ENCODE measurements around the gene PAQR6.
A peak's percentile ranks its signal among the peaks of the same experiment; 100 is the strongest.

Gene PAQR6, protein sequence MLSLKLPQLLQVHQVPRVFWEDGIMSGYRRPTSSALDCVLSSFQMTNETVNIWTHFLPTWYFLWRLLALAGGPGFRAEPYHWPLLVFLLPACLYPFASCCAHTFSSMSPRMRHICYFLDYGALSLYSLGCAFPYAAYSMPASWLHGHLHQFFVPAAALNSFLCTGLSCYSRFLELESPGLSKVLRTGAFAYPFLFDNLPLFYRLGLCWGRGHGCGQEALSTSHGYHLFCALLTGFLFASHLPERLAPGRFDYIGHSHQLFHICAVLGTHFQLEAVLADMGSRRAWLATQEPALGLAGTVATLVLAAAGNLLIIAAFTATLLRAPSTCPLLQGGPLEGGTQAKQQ

DNA sequence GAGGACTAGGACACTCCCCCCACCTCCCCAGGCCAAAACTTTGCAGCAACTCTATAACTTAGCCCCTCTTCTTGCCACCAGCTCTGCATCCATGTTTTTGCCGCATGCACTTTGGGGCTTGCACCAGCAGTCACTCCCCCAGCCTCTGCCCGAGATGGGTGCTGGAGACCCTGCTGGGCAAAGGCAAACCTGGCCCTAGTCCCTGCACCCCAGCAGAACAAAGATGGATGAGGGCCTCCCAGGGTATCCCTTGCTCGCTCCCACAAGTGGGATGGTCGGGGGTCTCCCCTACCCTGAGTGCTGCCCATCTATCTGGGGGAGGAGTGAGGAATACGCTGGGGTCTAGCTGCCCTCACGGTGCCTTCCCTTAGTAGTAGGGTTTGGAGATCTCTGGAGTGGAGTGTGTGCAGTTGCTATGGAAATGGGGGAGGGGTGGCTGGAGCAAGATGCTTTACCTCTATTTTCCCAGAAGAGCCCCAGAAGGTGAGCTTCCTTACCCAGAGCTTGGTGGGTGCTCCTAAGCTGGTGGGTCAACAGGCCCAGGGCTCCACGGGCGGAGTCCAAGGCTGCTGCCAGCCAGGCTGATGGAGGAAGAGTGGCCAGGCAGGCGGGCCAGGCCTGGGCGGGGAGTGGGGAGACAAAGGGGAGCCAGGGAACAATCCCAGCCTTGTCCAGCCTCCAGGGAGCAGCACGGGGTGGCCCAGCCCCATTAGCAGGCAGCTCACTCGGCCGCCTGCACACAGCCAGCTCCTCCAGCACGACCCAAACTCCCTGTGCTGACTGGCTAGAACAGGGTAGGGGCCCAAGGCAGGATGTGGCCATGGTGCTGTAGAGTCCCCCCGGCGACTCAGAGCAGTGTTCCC lies at the start of gene PAQR6:
PAQR6 (minus strand) TSS at position 597 of the 863 bp plus-strand sequence. CDS start 1,325 bp downstream, outside the sequence.
- no peak for DNase-seq

DNA sequence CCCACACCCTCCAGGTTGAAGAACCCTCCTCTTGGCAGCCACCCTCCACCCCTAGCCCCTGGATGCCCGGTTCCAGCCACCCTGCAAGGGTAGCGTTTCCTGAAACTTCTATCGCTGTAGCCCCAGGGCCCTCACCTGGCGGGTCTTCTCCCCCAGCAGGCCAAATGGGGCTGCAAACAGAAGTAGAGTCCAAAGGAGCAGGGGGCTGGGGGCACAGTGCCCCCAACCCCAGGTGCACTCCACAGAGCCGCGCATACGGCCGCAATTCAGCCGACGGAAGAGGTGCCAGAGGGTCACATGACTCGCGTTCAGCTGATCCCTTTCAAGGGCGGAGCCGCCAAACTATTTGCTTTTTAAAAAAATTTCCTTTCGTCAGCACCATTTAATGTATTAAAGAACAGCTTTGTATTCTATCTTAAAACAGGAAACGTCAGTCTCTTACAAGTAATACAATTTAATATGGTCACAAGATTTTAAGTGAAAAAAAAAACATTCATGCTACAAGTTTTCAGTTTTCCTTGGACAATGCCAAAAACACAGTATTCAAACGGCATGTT lies 47.6 kb upstream of the PAQR6 start, which contains the start of gene GLMP:
GLMP (minus strand) TSS at position 289 of the 557 bp plus-strand sequence; CDS start at position 255, 34 bp downstream.
- DNase-seq: peak; percentile 31

DNA sequence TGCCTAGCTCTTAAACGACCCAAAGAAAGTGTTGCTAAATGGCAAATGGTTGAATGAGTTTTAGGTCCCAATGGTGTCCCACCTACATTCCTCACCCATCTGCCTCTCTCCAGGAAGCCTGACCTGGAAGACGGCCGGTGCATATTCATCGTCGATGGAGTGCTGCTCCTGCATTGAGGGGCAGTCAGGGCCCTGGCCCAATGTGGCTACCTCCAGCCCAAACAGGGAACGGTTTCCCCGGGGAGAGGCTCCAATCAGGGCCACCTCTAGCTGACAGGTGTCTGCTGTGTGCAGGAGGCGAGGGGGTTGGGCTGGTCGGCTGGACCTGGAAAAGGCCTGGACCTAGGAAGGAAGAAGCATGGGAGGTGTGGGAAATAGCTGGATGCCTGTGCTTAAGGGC lies 46.0 kb upstream of the PAQR6 start:
- DNase-seq: no peak

DNA sequence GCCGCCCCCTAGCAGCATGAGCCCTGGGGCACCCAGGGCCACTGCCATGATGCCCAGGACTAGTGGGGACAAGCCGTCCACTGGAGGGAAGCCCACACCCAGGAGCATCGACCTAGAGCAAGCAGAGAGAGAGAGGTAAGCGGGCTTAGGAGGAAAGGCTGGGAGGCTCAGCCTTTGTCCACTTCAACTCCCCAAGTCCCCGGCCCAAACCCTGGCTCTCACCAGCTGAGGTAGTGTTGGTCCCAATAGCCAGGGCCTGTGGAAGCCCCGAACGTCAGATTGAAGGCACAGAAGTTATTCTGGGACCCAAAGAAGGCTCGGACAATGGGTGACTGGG lies 45.2 kb upstream of the PAQR6 start:
- no peak for DNase-seq

DNA sequence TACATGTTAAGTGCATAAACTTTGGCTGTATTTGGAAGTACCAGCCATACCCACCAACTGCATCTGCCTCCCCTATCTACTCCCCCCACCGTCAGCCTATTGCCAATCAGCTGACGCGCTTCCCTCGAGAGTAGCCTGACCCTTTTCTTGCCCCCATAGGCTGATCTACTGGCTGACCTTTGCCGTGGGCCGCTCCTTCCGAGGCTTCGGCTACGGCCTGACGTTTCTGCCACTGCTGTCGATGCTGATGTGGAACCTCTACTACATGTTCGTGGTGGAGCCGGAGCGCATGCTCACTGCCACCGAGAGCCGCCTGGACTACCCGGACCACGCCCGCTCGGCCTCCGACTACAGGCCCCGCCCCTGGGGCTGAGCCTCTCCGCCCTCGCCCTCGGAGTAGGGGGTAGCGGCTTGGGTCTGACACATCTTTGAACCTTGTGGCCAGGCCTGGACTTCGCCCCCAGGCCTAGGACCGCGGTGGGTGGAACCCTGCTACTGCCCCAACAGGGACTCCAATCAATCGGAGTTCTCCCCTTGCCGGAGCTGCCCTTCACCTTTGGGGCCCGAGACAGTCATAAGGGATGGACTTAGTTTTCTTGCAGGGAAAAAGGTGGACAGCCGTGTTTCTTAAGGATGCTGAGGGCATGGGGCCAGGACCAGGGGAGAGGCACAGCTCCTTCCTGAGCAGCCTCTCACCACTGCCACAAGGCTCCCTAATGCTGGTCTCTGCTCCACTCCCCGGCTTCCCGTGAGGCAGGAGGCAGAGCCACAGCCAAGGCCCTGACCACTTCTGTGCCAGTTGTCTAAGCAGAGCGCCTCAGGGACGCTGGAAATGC lies 43.6 kb upstream of the PAQR6 start:
- peak; percentile 56 for DNase-seq

DNA sequence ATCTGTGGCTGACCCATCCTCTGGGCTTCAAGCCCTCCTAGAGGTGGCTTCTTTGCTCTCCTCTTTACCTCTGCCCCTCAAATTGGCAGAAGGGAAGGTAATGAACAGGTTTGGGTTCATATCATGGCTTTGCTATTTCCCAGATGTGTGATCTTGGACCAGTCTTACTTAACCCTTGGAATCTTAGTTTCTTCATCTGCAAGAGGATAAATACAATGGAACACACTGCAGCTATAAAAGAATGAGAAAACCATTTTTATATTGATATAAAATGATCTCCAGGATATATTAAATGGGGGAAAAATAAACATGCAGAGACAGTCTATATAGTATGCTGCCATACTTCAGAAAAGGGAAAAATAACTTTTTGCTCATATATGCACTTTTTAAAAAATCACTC lies 42.0 kb upstream of the PAQR6 start:
- no peak for DNase-seq

DNA sequence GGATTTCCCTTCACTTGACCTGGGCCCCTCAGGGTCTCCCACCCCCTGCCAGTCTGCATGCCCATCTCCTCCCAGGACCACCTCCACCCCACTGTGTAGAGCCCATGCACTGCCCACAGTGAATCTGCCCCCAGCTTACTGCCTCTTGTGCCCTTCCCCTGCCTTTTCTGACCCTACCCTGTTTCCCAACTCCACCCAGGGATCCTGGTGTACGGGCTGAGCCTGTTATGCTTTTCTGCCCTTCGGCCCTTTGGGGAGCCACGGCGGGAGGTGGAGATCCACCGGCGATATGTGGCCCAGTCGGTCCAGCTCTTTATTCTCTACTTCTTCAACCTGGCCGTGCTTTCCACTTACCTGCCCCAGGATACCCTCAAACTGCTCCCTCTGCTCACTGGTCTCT lies 38.2 kb upstream of the PAQR6 start:
- DNase-seq: no peak

DNA sequence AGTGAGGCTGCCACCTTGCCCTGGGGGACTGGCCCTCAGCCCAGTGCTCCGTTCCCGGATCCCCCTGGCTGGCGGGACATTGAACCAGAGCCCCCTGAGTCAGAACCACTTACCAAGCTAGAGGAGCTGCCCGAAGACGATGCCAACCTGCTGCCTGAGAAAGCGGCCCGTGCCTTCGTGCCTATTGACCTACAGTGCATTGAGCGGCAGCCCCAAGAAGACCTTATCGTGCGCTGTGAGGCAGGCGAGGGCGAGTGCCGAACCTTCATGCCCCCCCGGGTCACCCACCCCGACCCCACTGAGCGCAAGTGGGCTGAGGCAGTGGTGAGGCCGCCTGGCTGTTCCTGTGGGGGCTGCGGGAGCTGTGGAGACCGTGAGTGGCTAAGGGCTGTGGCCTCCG lies 37.6 kb upstream of the PAQR6 start:
- DNase-seq: no peak

DNA sequence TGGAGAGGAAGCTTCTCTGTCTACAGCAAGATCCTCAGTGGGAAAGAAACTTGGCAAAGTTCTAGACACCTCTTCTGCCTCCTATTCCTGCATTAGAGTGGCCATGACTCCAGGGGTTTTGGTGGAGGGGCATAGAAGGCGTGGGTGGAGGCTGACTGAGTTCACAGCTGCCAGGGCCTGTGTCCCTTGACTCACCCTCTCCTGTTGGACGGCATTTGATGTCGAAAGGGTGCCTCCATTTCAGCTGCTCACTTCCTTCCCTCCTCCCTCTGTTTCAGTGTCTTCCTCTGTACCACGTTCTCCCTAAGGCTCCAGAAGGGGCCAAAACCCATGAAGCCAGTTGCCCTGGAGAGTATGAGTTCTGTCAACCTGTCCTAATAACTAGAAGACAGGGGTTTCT lies 36.9 kb upstream of the PAQR6 start:
- peak; percentile 34 for DNase-seq

DNA sequence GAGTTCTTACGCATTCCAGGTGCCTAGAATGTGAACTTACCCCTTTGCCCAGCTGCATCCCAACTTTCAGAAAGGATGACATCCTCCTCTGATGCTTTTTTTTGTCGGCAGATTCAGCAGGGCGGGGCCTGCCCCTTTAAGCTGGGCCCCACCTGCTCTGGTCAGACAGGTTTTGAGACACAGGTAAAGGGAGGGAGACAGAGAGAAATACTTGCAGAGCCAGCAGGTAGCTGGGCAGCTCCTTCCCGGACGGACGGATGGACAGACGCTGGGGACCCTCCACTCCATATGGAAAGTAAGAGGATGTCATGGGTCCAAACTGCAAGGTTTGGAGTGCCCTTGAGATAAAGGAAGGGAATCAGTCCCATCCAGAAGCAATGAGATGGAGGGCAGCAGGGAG lies 36.3 kb upstream of the PAQR6 start, which contains the start of gene TMEM79:
TMEM79 (plus strand) TSS at position 214 of the 400 bp plus-strand sequence. CDS start 902 bp downstream, outside the sequence.
- no peak for DNase-seq

DNA sequence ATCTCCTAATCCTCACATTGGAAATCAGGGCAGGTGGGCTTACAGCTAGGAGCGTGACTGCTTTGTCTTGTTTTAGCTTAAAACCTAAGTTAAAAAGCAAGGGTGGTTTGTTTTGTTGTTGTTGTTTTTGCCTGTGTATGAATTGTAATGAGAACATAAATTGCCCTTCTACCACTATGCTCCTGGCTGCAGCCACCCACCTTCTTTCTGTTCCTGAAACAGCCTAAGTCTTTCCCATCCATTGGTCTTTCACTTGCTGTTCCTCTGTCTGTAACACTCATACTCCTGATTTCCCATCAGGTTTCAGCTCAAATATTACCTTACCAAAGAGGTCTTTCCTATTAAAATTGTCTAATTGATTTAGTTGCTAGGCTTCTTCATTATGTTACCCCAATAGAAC lies 35.7 kb upstream of the PAQR6 start:
- DNase-seq: no peak

DNA sequence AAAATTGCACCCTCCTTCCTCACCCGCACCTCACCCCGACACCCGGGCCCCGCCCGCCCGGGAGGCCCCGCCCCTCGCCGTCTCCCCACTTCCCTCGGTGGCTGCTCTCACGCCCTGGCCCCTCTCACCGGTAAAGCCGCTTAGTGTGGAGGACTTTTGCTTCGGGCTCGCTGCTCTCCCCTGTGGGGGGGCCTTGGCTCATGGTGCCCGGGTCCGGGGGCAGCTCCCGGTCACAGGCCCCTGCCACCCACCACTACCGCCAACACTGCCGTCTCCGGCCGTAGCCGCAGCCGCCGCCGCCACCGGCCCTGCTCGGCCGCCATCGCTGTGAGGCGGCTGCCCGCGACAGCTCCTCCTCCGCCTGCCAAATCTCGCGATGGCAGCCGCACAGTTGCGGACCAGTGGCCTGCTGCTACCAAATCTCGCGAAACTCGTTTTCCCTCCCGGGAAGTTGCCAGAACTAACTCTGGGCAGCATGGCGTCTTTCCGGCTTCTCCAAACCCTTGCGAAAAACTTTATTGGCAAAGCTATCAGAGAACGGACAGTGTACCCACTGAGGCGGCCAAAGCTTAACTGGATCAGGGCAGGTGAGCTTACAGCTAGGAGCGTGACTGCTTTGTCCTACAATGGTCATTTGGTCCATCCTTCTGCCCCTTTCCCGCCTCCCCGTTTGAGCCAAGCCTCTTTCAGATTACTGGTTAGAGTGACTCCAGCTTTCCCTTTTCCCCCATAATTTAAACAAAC lies 34.8 kb upstream of the PAQR6 start, which contains the start of gene SMG5:
SMG5 (minus strand) TSS at position 347 of the 744 bp plus-strand sequence; CDS start at position 202, 145 bp downstream.
- DNase-seq: peak; percentile 97

DNA sequence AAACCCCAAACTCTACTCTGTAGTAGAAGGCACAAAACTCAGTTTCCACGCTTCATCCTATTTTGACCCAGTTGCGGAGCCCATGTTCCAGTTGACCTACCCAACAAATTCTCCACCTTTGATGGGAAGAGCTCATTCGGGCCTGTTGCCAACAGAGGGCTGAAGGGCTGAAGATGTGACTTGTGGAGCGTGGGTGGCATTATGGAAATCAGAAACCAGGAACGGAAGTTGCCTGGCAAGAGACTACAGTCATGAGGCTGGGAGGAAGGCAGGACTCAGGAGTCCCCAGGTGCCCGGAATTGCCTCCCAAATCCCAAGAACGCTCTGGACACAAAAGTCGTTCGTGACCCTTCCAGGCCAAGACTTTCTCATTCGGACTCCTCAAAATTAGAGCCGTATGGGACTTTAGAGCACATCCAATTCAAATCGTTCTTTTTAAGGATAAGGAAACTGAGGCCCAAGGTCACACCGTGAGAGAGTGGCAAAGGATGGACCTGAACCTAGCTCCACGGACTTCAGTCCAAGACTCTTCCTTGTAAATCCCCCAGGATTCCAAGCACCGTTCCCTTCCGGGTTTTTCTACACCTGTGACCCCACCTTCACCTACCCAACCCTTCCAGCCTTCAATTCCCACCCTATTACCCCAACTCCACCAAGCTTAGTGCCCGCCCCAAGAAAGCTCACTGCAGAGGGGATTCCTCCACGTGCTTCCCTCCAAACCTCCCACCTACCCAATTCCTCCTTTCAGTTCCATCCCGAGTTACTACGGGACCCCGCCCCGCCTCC lies 34.0 kb upstream of the PAQR6 start:
- DNase-seq: peak; percentile 53

DNA sequence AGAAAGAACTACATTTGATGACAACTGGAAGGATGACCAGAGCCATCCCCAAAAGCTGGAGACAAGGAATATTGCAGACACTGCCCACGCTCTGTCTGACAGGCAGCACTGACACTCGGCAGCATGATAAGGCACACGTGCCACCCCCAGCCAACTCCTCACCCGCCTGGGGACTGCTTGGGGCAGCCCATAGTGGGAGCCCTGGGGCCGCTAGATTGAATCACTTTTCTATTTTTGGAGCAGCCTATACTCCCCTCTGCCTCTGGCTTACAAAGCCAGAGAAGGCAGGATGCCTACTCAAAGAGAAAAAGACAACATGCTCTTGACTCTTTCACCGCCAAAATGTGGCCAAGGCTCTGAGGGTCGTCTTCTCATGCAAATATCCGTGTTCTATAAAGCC lies 33.4 kb upstream of the PAQR6 start:
- DNase-seq: peak; percentile 78

DNA sequence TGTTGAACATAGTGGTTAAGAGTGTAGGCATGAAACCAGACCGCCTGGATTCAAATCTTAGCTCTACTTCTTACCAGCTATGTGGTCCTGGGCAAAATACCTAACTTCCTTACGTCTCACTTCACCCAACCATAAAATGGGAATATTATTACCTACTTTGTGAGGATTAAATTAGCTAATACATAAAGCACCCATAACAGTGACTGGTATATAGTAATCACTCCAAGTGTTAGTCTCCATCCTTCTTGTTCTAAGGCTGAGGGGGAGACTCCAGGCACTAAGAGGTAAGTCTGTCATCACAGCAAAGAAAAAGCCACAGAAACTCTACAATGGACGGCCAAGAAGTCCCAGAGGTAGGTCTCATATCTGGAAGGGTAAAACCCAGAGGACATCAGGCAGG lies 32.0 kb upstream of the PAQR6 start:
- no peak for DNase-seq

DNA sequence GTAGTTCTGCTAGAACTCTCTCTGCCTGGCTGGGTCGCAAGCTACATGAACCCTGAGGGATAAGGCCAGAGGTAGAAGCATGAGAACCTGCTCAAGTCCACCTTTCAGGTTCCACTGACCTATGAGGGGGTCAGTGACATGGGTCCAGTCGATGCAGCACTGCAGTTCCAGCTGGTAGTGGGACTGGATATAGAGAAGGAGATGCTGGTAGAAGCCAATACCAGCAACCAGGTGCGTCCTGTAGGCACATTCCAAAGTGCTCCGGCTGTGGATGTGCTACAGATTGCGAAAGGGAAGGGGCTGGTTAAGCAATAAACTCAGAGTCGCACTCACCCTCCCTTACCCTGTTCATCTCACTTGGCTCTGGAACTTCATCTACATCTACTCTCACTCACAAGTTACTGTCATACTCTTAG lies 29.1 kb upstream of the PAQR6 start:
- peak; percentile 73 for DNase-seq

DNA sequence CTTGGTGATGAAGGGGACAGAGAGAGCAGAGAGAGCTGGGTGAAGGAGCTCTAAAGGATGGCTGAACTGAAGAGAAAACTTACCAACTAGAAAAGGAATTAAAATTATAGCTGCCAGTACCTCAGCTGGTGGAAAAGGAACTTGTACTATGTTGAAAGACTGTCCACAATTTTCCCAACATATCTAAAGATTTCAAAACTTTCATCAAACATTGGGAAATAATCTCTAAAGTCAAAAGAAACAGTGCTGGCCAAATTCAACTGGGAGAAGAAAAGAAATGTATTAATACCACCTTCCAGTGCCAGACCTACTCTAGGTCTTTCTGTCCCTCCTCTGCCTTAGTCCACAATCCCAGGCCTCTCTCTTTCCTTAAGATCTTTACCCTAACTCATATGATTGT lies 28.7 kb upstream of the PAQR6 start:
- DNase-seq: peak; percentile 70

DNA sequence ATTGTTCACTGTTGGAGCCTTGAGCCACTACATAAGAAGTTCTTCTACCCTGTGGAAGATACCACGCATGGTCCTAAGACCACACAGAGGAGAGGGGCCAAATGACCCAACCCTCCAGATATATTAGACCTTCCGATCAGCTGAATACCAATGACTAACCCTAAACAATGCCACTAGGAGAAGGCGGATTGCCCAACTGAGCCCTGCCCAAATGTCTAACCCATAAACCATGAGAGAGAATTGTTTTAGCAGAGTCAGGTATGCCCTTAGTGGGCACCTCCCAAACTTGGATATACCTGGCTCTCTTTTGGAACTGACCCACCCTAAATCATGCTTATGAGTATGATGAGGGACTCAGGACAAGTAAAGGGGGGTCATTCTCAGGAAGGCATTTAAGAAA lies 22.5 kb upstream of the PAQR6 start:
- DNase-seq: no peak

DNA sequence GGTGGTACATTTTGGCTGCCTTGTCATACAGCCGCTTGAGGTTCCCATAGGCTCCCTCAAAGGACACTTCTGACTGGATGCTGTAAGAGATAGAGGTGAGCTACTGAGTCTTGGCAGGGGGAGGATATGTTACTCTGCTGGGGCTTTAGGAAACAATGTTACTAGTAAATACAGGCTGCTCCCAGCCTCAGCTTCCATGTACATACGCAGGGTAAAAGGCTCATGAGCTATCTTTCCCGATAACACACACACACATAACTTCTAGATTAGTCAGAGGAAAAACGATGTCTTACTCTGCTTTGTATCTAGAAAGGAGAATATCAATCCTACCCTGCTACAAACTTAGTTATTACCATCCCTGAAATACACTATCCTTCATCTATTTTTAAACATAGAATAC lies 20.5 kb upstream of the PAQR6 start:
- DNase-seq: no peak

DNA sequence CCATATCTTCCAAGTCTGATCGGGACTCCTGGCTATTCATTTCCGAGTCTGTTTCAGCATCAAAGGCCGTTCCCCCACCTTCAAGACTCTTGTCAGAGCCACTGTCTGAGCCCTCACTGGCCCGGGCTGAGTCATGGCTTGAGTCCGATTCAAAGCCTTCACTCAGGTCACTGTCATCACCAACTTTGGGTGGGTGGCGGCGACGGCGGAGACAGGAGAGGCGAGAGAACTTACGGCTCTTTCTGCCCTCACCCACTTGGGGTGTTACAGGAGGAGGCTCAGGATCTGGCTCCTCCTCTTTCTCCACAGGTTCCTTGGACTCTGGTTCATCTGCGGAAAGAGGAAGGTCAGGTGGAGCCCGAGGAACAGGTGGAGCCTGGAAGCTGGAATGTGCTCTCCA lies 18.2 kb upstream of the PAQR6 start:
- no peak for DNase-seq

DNA sequence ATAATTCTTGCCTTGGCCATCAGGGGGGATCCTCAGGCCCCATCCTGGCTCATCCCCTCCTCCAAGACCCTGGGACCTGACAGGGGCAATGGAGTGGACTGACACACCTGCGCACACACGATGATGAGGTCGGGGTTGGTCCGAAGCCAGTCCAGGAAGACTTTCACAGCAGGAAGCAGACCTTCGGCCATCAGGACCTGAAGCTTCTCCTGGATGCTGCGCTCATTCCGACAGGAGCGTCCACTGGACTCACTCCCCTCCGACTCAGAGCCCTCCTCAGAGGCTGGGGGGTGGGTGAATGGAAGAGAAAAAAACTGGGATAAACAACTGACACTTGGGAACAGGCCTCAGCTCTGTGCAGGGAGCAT lies 15.4 kb upstream of the PAQR6 start:
- DNase-seq: no peak

Data from MV-4-11 (cell line).